A549 (cell line): Measurements from ENCODE around the gene TAS2R38. TPM values are rescaled to one million over a fixed set of nuclear protein-coding genes. Genes with fewer than 3 reads are reported as not detected.

Experiments
- ATAC-seq, 2 experiments: fragments of 200-7000 bp in 1 of 2; fragments of >200 bp in 1 of 2; cut with Nextera tagmentation in 1 of 2; cut with Tn5 transposase in 1 of 2; 3 replicates each; pipeline versions ENCODE4 v1.8.0 to v1.9.1; 2018 to 2020; ENCODE audit warnings: mild to moderate bottlenecking in 1 of 2, moderate library complexity in 1 of 2
- CTCF ChIA-PET: fragments of 300-600 bp; sonication (Branson Sonifier 250); formaldehyde crosslinking; extraction: SDS; loops from one replicate; lab custom pipeline; 2021; ENCODE audit warnings: antibody characterized with exemption, inconsistent platforms; lab: Yijun Ruan, JAX
- POLR2A ChIA-PET: fragments of 350-600 bp; formaldehyde crosslinking; extraction: SDS; loops from one replicate; lab custom pipeline; 2021; ENCODE audit warnings: antibody characterized with exemption, inconsistent platforms; lab: Yijun Ruan, JAX
- DNase-seq, 2 experiments: peaks; one replicate each; pipeline versions ENCODE4 v3.0.0 to v3.0.0-alpha.2; 2011 to 2016; ENCODE audit warnings: low read depth in 1 of 2, low spot score in 1 of 2
- FAIRE-seq: peaks from 2 replicates; lab custom pipeline; 2011; peaks lifted over from hg19 to GRCh38; lab: Jason Lieb, UNC
- H3K27ac ChIP-seq, 2 experiments: fragments of >200 bp; sonication (Bioruptor Twin); formaldehyde crosslinking; 3 replicates each; pipeline ENCODE4 v1.5.1; 2016 to 2017
- H3K4me1 ChIP-seq: fragments of >200 bp; sonication (Bioruptor Twin); formaldehyde crosslinking; 3 replicates; pipeline ENCODE4 v1.6.1; 2016
- H3K4me2 ChIP-seq: fragments of >200 bp; sonication (Bioruptor Twin); formaldehyde crosslinking; 3 replicates; pipeline ENCODE4 v1.6.1; 2016
- H3K4me3 ChIP-seq: fragments of >200 bp; sonication (Bioruptor Twin); formaldehyde crosslinking; 3 replicates; pipeline ENCODE4 v1.5.1; 2016
- H3K9me3 ChIP-seq: fragments of >200 bp; sonication (Bioruptor Twin); formaldehyde crosslinking; 3 replicates; pipeline ENCODE4 v1.6.1; 2016
- CBX2 ChIP-seq: fragments of 200-600 bp; sonication (generic); IDR thresholded peaks from 2 replicates; pipeline ENCODE4 v1.6.1; 2016; ENCODE audit warnings: low read depth, mild to moderate bottlenecking, borderline replicate concordance
- CEBPB ChIP-seq, 2 experiments: fragments of >200 bp in 1 of 2; sonication (Bioruptor Twin) in 1 of 2; formaldehyde crosslinking in 1 of 2; IDR thresholded peaks; 2 replicates each; pipeline ENCODE4 v1.6.1; 2012 to 2016
- CHD2 ChIP-seq: fragments of 150-350 bp; IDR thresholded peaks from 2 replicates; pipeline ENCODE4 v1.6.1; 2014; ENCODE audit warnings: low read length; ENCODE audit not compliant: partially characterized antibody
- CHD4 ChIP-seq: fragments of 200-600 bp; sonication (generic); IDR thresholded peaks from 2 replicates; pipeline ENCODE4 v1.6.1; 2016; ENCODE audit warnings: antibody characterized with exemption, mild to moderate bottlenecking, borderline replicate concordance
- EHF ChIP-seq: fragments of 250-450 bp; sonication (Bioruptor Pico); IDR thresholded peaks from 2 replicates; pipeline ENCODE4 v1.5.0; 2020; ENCODE audit warnings: mild to moderate bottlenecking
- EHMT2 ChIP-seq: fragments of 200-600 bp; sonication (generic); IDR thresholded peaks from 2 replicates; pipeline ENCODE4 v1.6.1; 2016; ENCODE audit warnings: antibody characterized with exemption, low read depth, mild to moderate bottlenecking, moderate library complexity
- FOSB ChIP-seq: fragments of 250-450 bp; sonication (Bioruptor Pico); IDR thresholded peaks from 2 replicates; pipeline ENCODE4 v1.5.0; 2020; ENCODE audit warnings: mild to moderate bottlenecking, moderate library complexity
- FOXS1 ChIP-seq: fragments of 250-450 bp; sonication (Bioruptor Pico); IDR thresholded peaks from 2 replicates; pipeline ENCODE4 v1.5.0; 2020; ENCODE audit warnings: mild to moderate bottlenecking, moderate library complexity
- HEYL ChIP-seq: fragments of 250-450 bp; sonication (Bioruptor Pico); IDR thresholded peaks from 2 replicates; pipeline ENCODE4 v1.8.0; 2021; ENCODE audit warnings: mild to moderate bottlenecking, moderate library complexity
- HMGXB4 ChIP-seq: fragments of 250-450 bp; sonication (Bioruptor Pico); IDR thresholded peaks from 2 replicates; pipeline ENCODE4 v1.5.0; 2021; ENCODE audit warnings: mild to moderate bottlenecking, moderate library complexity, borderline replicate concordance
- MAFK ChIP-seq: fragments of 450-650 bp; IDR thresholded peaks from 2 replicates; pipeline ENCODE4 v1.6.1; 2014; ENCODE audit not compliant: partially characterized antibody
- MAZ ChIP-seq: fragments of 150-350 bp; IDR thresholded peaks from 2 replicates; pipeline ENCODE4 v1.6.1; 2014; ENCODE audit warnings: antibody characterized with exemption, low read depth, low read length, borderline replicate concordance
- NPAS2 ChIP-seq: fragments of 250-450 bp; sonication (Bioruptor Pico); IDR thresholded peaks from 2 replicates; pipeline ENCODE4 v1.8.0; 2022; ENCODE audit warnings: mild to moderate bottlenecking, moderate library complexity, borderline replicate concordance
- NR3C1 ChIP-seq: fragments of >200 bp; sonication (Bioruptor Twin); formaldehyde crosslinking; IDR thresholded peaks from 3 replicates; pipeline ENCODE4 v1.6.1; 2017
- PBX3 ChIP-seq: IDR thresholded peaks from 2 replicates; pipeline ENCODE4 v1.6.1; 2012
- POLR2AphosphoS2 ChIP-seq: conservative IDR thresholded peaks from 2 replicates; pipeline ENCODE4 v1.6.1; 2012; ENCODE audit warnings: low read length, improper control_type of control experiment, inconsistent platforms
- RAD21 ChIP-seq, 2 experiments: fragments of >200 bp in 1 of 2; sonication (Bioruptor Twin) in 1 of 2; formaldehyde crosslinking in 1 of 2; IDR thresholded peaks in 1 of 2; conservative IDR thresholded peaks in 1 of 2; 2 replicates in 1 of 2; 3 replicates in 1 of 2; pipeline ENCODE4 v1.6.1; 2012 to 2018; ENCODE audit warnings: inconsistent platforms in 1 of 2
- SMC3 ChIP-seq: fragments of >200 bp; sonication (Bioruptor Twin); formaldehyde crosslinking; IDR thresholded peaks from 3 replicates; pipeline ENCODE4 v1.6.1; 2018; ENCODE audit warnings: inconsistent platforms
- SREBF2 ChIP-seq: fragments of 450-650 bp; IDR thresholded peaks from 2 replicates; pipeline ENCODE4 v1.6.1; 2014; ENCODE audit warnings: mild to moderate bottlenecking, moderate library complexity
- TP53 ChIP-seq: fragments of 250-450 bp; sonication (Bioruptor Pico); IDR thresholded peaks from 2 replicates; pipeline ENCODE4 v1.5.0; 2021; ENCODE audit warnings: mild to moderate bottlenecking, moderate library complexity
- ZFP36 ChIP-seq: fragments of 450-650 bp; IDR thresholded peaks from 2 replicates; pipeline ENCODE4 v1.6.1; 2014; ENCODE audit warnings: borderline replicate concordance; ENCODE audit not compliant: partially characterized antibody
- ZNF302 ChIP-seq: fragments of 250-450 bp; sonication (Bioruptor Pico); IDR thresholded peaks from 2 replicates; pipeline ENCODE4 v1.9.0; 2021; ENCODE audit warnings: inconsistent platforms, mild to moderate bottlenecking, moderate library complexity
- ZSCAN20 ChIP-seq: fragments of 250-450 bp; sonication (Bioruptor Pico); IDR thresholded peaks from 2 replicates; pipeline ENCODE4 v1.8.0; 2022; ENCODE audit warnings: mild to moderate bottlenecking, moderate library complexity
- WGBS: methylation state at CpG from one replicate; pipeline ENCODE4 v1.1.6; 2017; ENCODE audit errors: missing lambda C conversion rate; 5-methylcytosine and 5-hydroxymethylcytosine counted together
- polyA plus RNA-seq, 4 experiments: library from polyadenylated mRNA; depleted of rRNA in 3 of 4; stranded (reverse); fragments of >200 nt; fragmentation: RNase III in 1 of 4; extraction: RNeasy Plus Mini Kit Qiagen cat#74134 plus additional on column Dnase treatment in 1 of 4; gene quantifications; 2 replicates in 3 of 4; 3 replicates in 1 of 4; pipeline ENCODE4 v1.2.3, GENCODE V29; 2011 to 2017

Gene TAS2R38
- polyA plus RNA-seq, 2 of the 4 experiments (the other 2 are of a cell fraction), result not detected

- no peaks in the 10 kb centered on the region for H3K4me1 ChIP-seq
- ChIA-PET POLR2A (no interaction called here), CTCF (interaction anchor here (0.6 kb wide), 1 partner anchor 19 kb away, joined by 3 read pairs; no protein-coding TSS in a partner anchor)
- ATAC-seq, result no peak
- H3K9me3 ChIP-seq, result no peaks in the 10 kb centered on the region
- WGBS, result 19% methylated on average over 3 of the region's 3 CpGs
- no peak overlapping the region for H3K4me3 ChIP-seq
- H3K4me2 ChIP-seq, result no peak overlapping the region
- FAIRE-seq, result no peak
- no peak for DNase-seq
- TF ChIP-seq EHMT2 (no peak), ZNF302 (CRISPR knock-in tag) (no peak), CHD4 (no peak), MAZ (no peak), SREBF2 (no peak), PBX3 (no peak), TP53 (CRISPR knock-in tag) (no peak), CBX2 (no peak), FOSB (CRISPR knock-in tag) (no peak), POLR2AphosphoS2 (no peak), ZFP36 (no peak), EHF (CRISPR knock-in tag) (no peak), CEBPB (IDR thresholded peaks at IDR 0.05) (no peak), RAD21 (conservative IDR thresholded peaks at IDR 0.05 in 1 of 2, IDR thresholded peaks at IDR 0.05 in 1 of 2) (no peak), ZSCAN20 (no peak), HEYL (CRISPR knock-in tag) (no peak), MAFK (no peak)
- H3K27ac ChIP-seq, result no peak overlapping the region
Measured at GRCh38 chr7:141949911-141950310, 23.7 kb downstream of the TAS2R38 start.

GRCh38 chr7:141949451-141949850, 24.1 kb downstream of the TAS2R38 start:
- H3K4me3 ChIP-seq, result no peak overlapping the region

GRCh38 chr7:141949021-141949420, 24.6 kb downstream of the TAS2R38 start:
- DNase-seq (no peak), FAIRE-seq (no peak), ATAC-seq (no peak)
- Histone ChIP-seq H3K4me3 (no peak overlapping the region), H3K4me1 (no peaks in the 10 kb centered on the region), H3K9me3 (no peaks in the 10 kb centered on the region), H3K27ac (no peak overlapping the region), H3K4me2 (no peak overlapping the region)
- CTCF ChIA-PET, result no interaction called here
- POLR2A ChIA-PET, result no interaction called here
- TF ChIP-seq CBX2, result no peak
- no peak for TF ChIP-seq FOXS1 (CRISPR knock-in tag)
- no peak for TF ChIP-seq HMGXB4 (CRISPR knock-in tag)
- no peak for TF ChIP-seq NPAS2 (CRISPR knock-in tag)
- no peak for TF ChIP-seq CHD4
- TF ChIP-seq CHD2, result no peak
- WGBS, result 12% methylated on average over 2 of the region's 2 CpGs

More at GRCh38 chr7:141949451-141949850, 24.1 kb downstream of the TAS2R38 start:
- no peak for FAIRE-seq
- ChIA-PET POLR2A (no interaction called here), CTCF (interaction anchor here (0.6 kb wide), 1 partner anchor 18 kb away, joined by 3 read pairs; no protein-coding TSS in a partner anchor)
- DNase-seq, result no peak
- no peaks in the 10 kb centered on the region for H3K9me3 ChIP-seq
- H3K4me2 ChIP-seq, result no peak overlapping the region
- H3K27ac ChIP-seq, result no peak overlapping the region
- WGBS, result 0% methylated on average over 2 of the region's 2 CpGs
- H3K4me1 ChIP-seq, result no peaks in the 10 kb centered on the region
- no peak for ATAC-seq
- TF ChIP-seq NR3C1 (no peak), SMC3 (no peak)
